Adrenal gland (tissue), 12 donors: Measurements from ENCODE around the gene STXBP1. TPM values are rescaled to one million over a fixed set of nuclear protein-coding genes. Genes with fewer than 3 reads are reported as not detected.

ENCODE experiments used
- DNase-seq, 7 donors: peaks; one replicate each; pipeline ENCODE4 v3.0.0-alpha.2; 2019 to 2020
- H3K27ac ChIP-seq, 5 donors: fragments of 200-600 bp; sonication (generic) in 4 of 5; 1 replicate in 3 of 5; 2 replicates in 2 of 5; pipeline versions ENCODE4 v1.5.1 to v1.8.0; 2016 to 2020; ENCODE audit warnings: mild to moderate bottlenecking in 1 of 5
- H3K27me3 ChIP-seq: fragments of 200-600 bp; 2 replicates; pipeline ENCODE4 v1.8.0; 2021
- H3K36me3 ChIP-seq, 2 donors: fragments of 200-600 bp; replicated peaks in 1 of 2; 1 replicate in 1 of 2; 2 replicates in 1 of 2; pipeline versions ENCODE4 v1.5.1 to v1.8.0; 2018 to 2022
- H3K4me1 ChIP-seq, 2 donors: fragments of 200-600 bp; replicated peaks in 1 of 2; 1 replicate in 1 of 2; 2 replicates in 1 of 2; pipeline versions ENCODE4 v1.5.1 to v1.8.0; 2018 to 2021
- H3K4me3 ChIP-seq, 4 donors: fragments of 200-600 bp; sonication (generic) in 3 of 4; one replicate each; pipeline ENCODE4 v1.5.1; 2016 to 2018
- H3K9me3 ChIP-seq, 3 donors: fragments of 200-600 bp; sonication (generic) in 1 of 3; replicated peaks in 1 of 3; 1 replicate in 2 of 3; 2 replicates in 1 of 3; pipeline versions ENCODE4 v1.5.1 to v1.8.0; 2016 to 2021
- CTCF ChIP-seq, 6 experiments: fragments of 450-650 bp in 4 of 6; fragments of 200-600 bp in 2 of 6; sonication (generic) in 1 of 6; IDR thresholded peaks; 1 replicate in 5 of 6; 2 replicates in 1 of 6; pipeline versions ENCODE4 v1.5.1 to v1.8.0; 2016 to 2021; ENCODE audit warnings: antibody characterized with exemption in 6 of 6, mild to moderate bottlenecking in 2 of 6, moderate library complexity in 1 of 6
- POLR2A ChIP-seq, 2 donors: fragments of 450-650 bp; IDR thresholded peaks; one replicate each; pipeline ENCODE4 v1.6.1; 2017; ENCODE audit warnings: antibody characterized with exemption in 2 of 2, mild to moderate bottlenecking in 2 of 2, moderate library complexity in 1 of 2
- WGBS, 4 donors: extraction: QIAGEN DNeasy Blood & Tissue Kit in 2 of 4; methylation state at CpG; one replicate each; pipeline versions ENCODE4 v1.1.5 to v1.1.7; 2013 to 2017; 5-methylcytosine and 5-hydroxymethylcytosine counted together
- intact Hi-C, 2 donors: fragments of 100-400 bp; cut with DNase I; formaldehyde crosslinking; loops; one replicate each; pipeline versions ENCODE4 v1.14.1 to v1.15.0; 2022 to 2023
- polyA plus RNA-seq, 3 donors: library from polyadenylated mRNA; stranded (reverse); fragments of 200-250 nt in 2 of 3; fragments of 350-450 nt in 1 of 3; fragmentation: Illumina TruSeq in 1 of 3; extraction: RNeasy Lipid Tissue Mini Kit (QIAGEN cat#74804) in 1 of 3; gene quantifications; one replicate each; pipeline ENCODE4 v1.2.3, GENCODE V29; 2013 to 2014
- total RNA-seq, 9 donors: library from RNA; depleted of rRNA in 4 of 9; stranded (reverse); fragments of >200 nt in 4 of 9; fragments of 120-200 nt in 1 of 9; fragmentation: NEBNext Ultra II Directional in 1 of 9; extraction: Animal tissue kit (Norgen Biotek cat#: 25700) in 1 of 9; gene quantifications; one replicate each; pipeline versions ENCODE4 v1.1.0 to v1.2.4, GENCODE V29; 2013 to 2023
- donor health status: healthy with polysubstance abuse.
- donor health status: Bipolar disorder and iron deficiency.
- donor health status: DM: yes; HTN: yes; CAD: no.
- donor health status: DM: no; HTN: no; CAD: no.
- donor health status: DM: no; HTN: no; CAD: no.
- donor health status: DM: yes; HTN: yes; CAD: no.

STXBP1 gene
- total and polyA plus RNA-seq, 12 donors = 15.4 to 169 (median 59.6) TPM

GRCh38 chr9:127680226-127680625, 68.1 kb downstream of the STXBP1 start:
- Histone ChIP-seq H3K9me3 (no peaks in the 10 kb centered on the region), H3K27me3 (no peaks in the 10 kb centered on the region), H3K4me1 (peaks cover 7 to 13% of the 10 kb centered on the region in 2 donors), H3K27ac (no peak overlapping the region), H3K4me3 (no peak overlapping the region), H3K36me3 (peaks cover 0 to 78% of the 10 kb centered on the region in 2 donors)
- TF ChIP-seq CTCF (IDR thresholded peaks at IDR 0.05) = no peak
- TF ChIP-seq POLR2A (IDR thresholded peaks at IDR 0.05) = no peak
- intact Hi-C loops = no loop called here
- DNase-seq = no peak
- 84 to 91% (median 85%) methylated on average over 11 of the region's 11 CpGs for WGBS, 4 donors

- intact Hi-C loops = no loop called here
- WGBS, 4 donors = 90 to 95% (median 94%) methylated on average over 9 of the region's 9 CpGs
Observed at GRCh38 chr9:127680846-127681245, 68.8 kb downstream of the STXBP1 start.

GRCh38 chr9:127682351-127683136, 70.5 kb downstream of the STXBP1 start:
- intact Hi-C loops = no loop called here
- WGBS, 4 donors = 82 to 86% (median 84%) methylated on average over 22 to 23 of the region's 23 CpGs
- TF ChIP-seq POLR2A (IDR thresholded peaks at IDR 0.05) = no peak
- TF ChIP-seq CTCF (IDR thresholded peaks at IDR 0.05) = no peak

More at GRCh38 chr9:127680846-127681245, 68.8 kb downstream of the STXBP1 start:
- Histone ChIP-seq H3K4me1 (peaks cover 7 to 13% of the 10 kb centered on the region in 2 donors), H3K36me3 (peaks cover 0 to 72% of the 10 kb centered on the region in 2 donors), H3K4me3 (no peak overlapping the region), H3K27me3 (no peaks in the 10 kb centered on the region), H3K27ac (no peak overlapping the region), H3K9me3 (no peaks in the 10 kb centered on the region)
- no peak for TF ChIP-seq POLR2A (IDR thresholded peaks at IDR 0.05)
- TF ChIP-seq CTCF (IDR thresholded peaks at IDR 0.05) = no peak
- no peak for DNase-seq

DNA sequence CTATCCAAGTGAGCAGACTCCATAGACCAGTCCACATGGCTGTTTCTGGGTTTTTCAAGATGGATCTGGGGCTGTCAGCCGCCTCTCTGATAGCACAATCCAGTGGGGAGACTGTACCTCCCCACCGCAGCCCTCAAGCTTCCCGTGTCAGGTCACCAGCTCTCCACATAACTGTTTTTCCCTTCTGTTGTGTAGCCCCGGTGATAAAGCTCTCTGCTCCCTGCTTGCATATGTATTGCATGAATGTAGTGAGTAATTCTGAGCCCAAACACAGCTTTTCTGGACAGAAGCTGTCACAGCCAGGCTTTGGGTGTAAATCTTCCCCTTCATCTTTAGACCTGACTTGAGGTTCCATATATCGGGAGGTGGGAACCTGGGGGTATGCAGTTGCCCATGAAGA, 71.6 kb downstream of the STXBP1 start:
- Histone ChIP-seq H3K36me3 (peaks cover 0 to 67% of the 10 kb centered on the region in 2 donors), H3K27ac (no peak overlapping the region), H3K4me3 (no peak overlapping the region), H3K9me3 (no peaks in the 10 kb centered on the region), H3K27me3 (no peaks in the 10 kb centered on the region), H3K4me1 (peaks cover 7 to 13% of the 10 kb centered on the region in 2 donors)
- no peak for DNase-seq
- TF ChIP-seq CTCF (IDR thresholded peaks at IDR 0.05) = no peak
- TF ChIP-seq POLR2A (IDR thresholded peaks at IDR 0.05) = no peak
- WGBS, 4 donors = 88 to 95% (median 92%) methylated on average over 5 of the region's 5 CpGs
- intact Hi-C loops = no loop called here

More at GRCh38 chr9:127682351-127683136, 70.5 kb downstream of the STXBP1 start:
- Histone ChIP-seq H3K9me3 (no peaks in the 10 kb centered on the region), H3K27me3 (no peaks in the 10 kb centered on the region), H3K36me3 (peaks cover 0 to 72% of the 10 kb centered on the region in 2 donors), H3K4me3 (no peak overlapping the region), H3K27ac (no peak overlapping the region), H3K4me1 (peaks cover 7 to 13% of the 10 kb centered on the region in 2 donors)
- DNase-seq = peak in 6 of 7 donors; percentile 46 to 65 (median 61)
